Measurements from ENCODE around the gene ZBTB39.

GRCh38 chr12:56994231-56994746 lies 12.1 kb downstream of the ZBTB39 start:
- TF ChIP-seq POLR2A (IDR thresholded peaks at IDR 0.05) (no peak), CTCF (IDR thresholded peaks at IDR 0.05) (no peak)

Data from body of pancreas (tissue), 4 donors.